GM21526 (cell line): ENCODE data around the gene KDM2A.
"Not testable (repeated sequence)": the region's sequence is repeated elsewhere in the genome, so short reads cannot be mapped to it uniquely, and the experiment has no call there.

Experiments used
- ATAC-seq: cut with Tn5 transposase; IDR thresholded peaks from one replicate; pipeline ENCODE4 v1.9.1; 2021; ENCODE audit warnings: moderate library complexity; ENCODE audit not compliant: unreplicated experiment, low FRiP score

The KDM2A gene

GRCh38 chr11:67230886-67231285, 111.8 kb downstream of the KDM2A start:
- ATAC-seq = no peak

DNA sequence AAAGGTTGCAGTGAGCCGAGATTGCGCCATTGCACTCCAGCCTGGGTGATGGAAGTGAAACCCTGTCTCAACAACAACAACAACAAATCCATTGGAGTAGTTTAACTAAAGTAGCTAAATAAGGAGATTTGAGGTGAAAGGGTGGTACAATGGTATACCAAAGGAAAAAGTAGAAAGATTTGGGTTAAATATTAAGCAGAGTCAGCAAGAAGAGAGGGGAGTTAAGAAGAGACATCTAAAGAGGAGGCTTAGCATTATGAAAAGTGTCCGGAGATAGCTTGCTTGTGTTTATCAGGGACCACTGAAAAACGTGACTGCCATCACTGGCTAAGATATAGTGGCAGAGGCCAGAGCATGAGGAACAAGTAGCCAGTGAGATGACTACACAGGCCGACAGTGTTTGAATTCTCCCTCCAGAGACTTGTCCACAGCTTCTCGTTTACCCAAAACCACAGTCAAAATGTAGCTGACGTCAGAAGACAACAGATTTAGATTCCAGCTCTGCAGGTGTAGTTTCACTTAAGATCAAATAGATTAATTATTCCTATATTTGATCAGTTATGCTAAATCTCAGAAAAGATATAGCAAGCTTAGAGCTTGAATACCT, 114.6 kb downstream of the KDM2A start:
- no peak for ATAC-seq

DNA sequence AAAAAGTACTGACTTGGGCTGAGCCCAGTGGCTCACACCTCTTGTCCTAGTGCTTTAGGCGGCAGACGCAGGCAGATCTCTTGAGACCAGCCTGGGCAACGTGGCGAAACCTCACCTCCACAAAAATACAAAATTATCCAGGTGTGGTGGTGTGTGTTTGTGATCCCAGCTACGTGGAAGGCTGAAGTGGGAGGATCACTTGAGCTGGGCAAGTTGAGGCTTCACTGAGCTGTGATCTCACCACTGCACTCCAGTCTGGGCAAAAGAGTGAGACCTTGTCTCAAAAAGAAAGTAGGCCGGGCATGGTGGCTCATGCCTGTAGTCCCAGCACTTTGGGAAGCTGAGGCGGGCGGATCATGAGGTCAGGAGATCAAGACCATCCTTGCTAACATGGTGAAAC, 115.5 kb downstream of the KDM2A start:
- not testable (repeated sequence) for ATAC-seq

GRCh38 chr11:67237574-67237973, 118.5 kb downstream of the KDM2A start:
- ATAC-seq = no peak

- ATAC-seq = peak; percentile 20
Observed at GRCh38 chr11:67238894-67239782, 120.1 kb downstream of the KDM2A start.

GRCh38 chr11:67239783-67240575, 120.9 kb downstream of the KDM2A start:
- peak; percentile 84 for ATAC-seq

DNA sequence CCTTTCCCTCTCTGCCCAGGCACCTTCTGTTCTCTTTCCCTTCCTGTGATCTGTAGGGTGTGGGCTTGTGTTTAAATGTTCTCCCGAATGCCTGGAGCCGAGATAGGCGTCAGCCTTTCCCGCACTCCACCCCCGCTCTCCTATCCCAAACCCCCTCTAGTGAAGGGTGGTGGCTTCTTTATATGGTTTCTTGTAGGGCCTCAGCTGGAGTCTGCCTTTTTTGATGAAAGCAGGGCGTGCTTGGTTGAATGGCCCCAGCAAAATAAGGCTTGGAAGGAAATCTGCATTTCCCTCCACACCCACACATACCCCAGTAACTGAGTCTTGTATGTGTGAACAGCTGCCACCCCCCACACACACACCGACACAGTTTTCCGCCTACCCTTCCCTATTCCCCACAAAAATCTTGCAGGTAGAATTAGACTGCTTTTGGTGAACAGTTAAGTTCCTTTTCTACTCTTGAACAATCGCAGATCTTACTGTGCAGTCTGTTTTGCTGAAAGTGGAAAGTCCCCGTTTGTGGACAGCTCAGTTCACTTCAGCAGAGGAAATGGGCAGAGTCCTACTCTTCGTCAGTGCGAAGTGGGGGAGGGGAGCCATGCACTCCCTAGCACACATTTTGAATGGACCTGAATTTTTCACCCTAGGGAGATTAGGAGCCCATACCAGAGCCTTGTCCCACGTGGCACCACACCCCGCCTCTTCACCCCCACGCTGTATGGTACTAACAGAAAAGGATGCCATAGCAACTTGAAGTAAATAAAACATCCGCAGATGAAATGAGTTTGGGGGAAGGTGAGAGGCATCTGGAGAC, 121.7 kb downstream of the KDM2A start:
- ATAC-seq = no peak

DNA sequence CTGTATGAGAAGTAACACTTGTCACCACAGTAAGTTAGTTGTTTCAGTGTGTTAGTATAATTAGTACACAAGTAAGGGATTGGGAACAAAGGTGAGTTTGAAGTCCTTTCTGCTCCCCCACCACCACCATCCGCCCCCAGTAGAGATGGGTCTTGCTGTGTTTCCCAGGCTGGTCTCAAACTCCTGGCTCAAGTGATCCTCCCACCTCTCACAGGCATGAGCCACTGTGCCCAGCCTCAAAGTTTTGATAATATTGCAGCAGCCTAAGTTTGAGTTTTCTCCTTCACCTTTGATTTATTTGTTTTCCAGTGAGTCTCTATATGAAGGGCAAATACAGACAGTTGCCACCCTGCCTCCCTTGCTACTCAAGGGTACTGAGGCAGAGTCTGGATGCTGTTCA, 123.5 kb downstream of the KDM2A start:
- no peak for ATAC-seq

GRCh38 chr11:67243051-67243450, 124.0 kb downstream of the KDM2A start:
- ATAC-seq = no peak

DNA sequence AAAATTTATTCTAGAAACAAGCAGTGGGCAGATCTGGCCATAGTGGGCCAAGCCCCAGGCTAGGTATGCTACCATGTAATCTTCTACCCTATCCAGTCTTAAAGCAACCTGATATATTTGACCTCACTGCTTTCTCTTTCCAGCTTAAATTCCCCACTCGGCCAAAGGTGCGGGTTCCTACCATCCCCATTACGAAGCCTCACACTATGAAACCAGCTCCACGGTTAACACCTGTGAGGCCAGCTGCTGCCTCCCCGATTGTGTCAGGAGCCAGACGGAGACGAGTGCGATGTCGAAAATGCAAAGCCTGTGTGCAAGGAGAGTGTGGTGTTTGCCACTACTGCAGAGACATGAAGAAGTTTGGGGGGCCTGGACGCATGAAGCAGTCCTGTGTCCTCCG, 126.0 kb downstream of the KDM2A start:
- no peak for ATAC-seq

DNA sequence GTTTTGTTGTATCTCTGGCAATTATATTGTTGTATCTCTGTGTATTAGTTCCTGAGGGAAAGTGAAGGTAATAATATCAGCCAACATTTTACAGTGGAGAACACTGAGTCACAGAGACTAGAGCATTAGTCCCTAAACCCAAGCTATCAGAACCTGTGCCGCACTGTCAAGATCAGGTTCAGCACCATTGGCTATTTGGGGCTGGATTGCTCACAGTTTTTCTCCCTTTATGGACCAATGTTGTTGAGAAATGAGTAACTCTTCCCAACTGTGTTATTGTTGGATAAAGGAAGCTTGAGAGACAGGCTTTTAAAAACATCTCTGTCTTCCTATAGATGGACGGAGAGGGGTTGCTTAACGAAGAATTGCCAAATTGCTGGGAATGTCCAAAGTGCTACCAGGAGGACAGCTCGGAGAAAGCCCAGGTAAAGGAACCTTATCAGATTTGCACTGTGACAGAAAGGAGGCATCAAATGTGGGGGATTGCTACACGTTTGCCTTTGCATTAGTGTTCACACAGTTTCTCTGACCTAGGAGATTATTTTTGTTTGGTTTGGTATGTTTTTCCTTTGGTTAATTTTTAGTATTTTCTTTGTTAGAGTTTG, 129.0 kb downstream of the KDM2A start:
- ATAC-seq = no peak

DNA sequence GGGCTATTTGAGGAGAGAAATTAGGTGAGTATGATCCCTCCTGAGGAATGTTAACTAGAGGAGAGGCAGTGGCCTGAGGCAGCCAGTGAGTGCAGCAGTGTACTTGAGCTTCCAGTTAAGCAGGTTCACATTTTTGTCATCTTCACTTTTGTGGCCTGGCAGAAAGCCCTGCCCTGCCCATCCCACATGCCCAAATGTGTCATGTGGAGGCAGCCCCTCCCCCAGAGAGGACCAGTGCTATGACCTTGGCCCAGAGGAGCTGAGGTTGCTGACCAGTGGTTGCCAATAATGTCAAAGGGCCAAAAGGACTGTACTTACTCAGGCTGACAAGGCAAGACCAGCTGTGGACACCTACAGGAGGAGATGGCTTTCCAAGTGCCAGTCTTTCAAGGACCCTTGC, 129.6 kb downstream of the KDM2A start:
- ATAC-seq = no peak

GRCh38 chr11:67250059-67251043, 131.3 kb downstream of the KDM2A start:
- no peak for ATAC-seq

DNA sequence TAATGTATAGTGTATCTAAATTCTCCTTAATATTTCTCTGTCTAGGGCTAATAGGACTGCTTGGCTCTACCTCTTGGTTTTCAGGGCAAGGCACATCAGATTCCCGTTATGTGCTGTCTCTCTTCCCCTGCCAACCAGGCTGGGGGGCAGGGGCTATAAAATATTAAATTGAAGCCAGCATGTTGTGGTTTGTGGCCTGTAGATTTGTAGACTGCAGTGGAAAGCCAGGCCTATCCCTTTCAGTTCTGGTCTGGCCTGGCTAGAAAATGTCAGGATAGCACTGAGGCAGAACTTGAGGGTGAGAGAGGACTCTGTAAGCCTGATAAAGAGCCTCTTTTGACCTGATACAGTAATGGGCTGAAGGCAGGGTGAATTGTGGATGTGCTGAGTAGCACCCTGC, 132.8 kb downstream of the KDM2A start:
- no peak for ATAC-seq

DNA sequence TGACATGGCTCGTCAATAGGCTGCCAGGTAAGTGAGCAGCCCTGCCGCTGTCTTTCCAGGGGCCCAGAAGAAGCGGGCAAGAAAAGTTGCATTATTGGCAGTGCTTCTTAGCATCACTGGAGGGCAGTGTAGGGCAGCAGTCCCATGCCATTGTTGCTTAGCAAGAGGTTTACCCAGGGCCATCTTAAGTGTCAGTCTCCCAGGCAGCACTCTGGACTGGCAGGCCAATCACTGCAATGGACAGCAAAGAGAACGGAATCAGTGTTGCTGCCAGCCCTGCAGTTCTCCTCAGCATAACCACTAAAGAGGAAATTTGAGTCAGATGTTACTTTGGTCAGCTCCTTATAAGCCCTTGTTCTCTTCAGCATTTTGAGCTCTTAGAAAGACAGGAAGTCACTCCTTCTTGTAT, 133.8 kb downstream of the KDM2A start:
- ATAC-seq = no peak

DNA sequence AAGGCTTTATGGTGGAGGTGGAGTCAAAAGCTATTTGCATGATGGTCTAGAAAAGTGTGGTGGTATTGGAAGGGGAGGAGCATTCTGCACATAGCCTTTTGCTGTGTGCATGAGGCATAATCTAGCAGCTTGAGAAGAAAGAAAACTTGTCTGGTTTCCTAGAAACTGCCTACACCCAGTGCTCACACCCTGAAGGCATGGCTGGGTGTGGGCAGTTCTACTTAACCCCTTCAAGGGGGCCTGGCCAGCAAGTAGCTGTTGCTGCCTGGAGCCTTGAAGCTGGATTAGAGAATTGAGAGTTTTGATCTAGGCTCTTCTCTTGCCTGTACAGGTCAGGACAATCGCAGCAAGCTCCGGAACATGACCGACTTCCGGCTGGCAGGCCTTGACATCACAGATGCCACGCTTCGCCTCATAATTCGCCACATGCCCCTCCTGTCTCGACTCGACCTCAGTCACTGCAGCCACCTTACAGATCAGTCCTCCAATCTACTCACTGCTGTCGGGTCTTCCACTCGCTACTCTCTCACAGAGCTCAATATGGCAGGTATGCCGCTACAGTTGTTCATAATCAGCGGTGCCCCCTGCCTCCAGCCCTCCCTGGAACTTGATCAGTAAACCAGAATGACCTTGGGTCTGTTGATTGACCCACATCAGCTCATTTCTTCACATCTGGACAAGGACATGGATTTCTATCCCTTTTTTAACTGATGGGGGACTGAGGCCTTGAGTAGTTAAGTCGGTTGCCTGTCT, 135.0 kb downstream of the KDM2A start:
- no peak for ATAC-seq

- no peak for ATAC-seq
Observed at GRCh38 chr11:67254798-67255197, 135.7 kb downstream of the KDM2A start.

- ATAC-seq = no peak
Observed at GRCh38 chr11:67255353-67255752, 136.3 kb downstream of the KDM2A start.
